GM12878 (cell line): Measurements from ENCODE around the gene STX1B. TPM values are rescaled to one million over a fixed set of nuclear protein-coding genes. Genes with fewer than 3 reads are reported as not detected.

ENCODE experiments used
- BMI1 ChIP-seq: fragments of 450-650 bp; IDR thresholded peaks from 2 replicates; pipeline ENCODE4 v1.6.1; 2016; ENCODE audit warnings: mild to moderate bottlenecking, moderate library complexity, borderline replicate concordance
- CHD4 ChIP-seq: fragments of 200-600 bp; sonication (generic); IDR thresholded peaks from 2 replicates; pipeline ENCODE4 v1.6.1; 2016; ENCODE audit warnings: mild to moderate bottlenecking
- NFXL1 ChIP-seq: fragments of 450-650 bp; IDR thresholded peaks from 2 replicates; pipeline ENCODE4 v1.6.1; 2017; ENCODE audit warnings: antibody characterized with exemption, mild to moderate bottlenecking, borderline replicate concordance
- NR2C2 ChIP-seq: IDR thresholded peaks from 2 replicates; pipeline ENCODE4 v1.6.1; 2011; ENCODE audit warnings: borderline replicate concordance, low read depth; ENCODE audit not compliant: control insufficient read depth, insufficient read length
- ZNF207 ChIP-seq: fragments of 450-650 bp; IDR thresholded peaks from 2 replicates; pipeline ENCODE4 v1.6.1; 2014; ENCODE audit warnings: antibody characterized with exemption, mild to moderate bottlenecking, borderline replicate concordance
- polyA plus RNA-seq, 11 experiments: library from polyadenylated mRNA; depleted of rRNA in 4 of 11; unstranded in 6 of 11; stranded (reverse) in 5 of 11; fragments of >200 nt; fragmentation: Nextera tagmentation in 4 of 11; fragmentation: Illumina TruSeq in 1 of 11; extraction: Ambion mirVana in 4 of 11; extraction: Trizol in 1 of 11; gene quantifications; 1 replicate in 1 of 11; 2 replicates in 10 of 11; pipeline versions ENCODE4 v1.2.1 to v1.2.3, GENCODE V29; 2011 to 2016; ENCODE audit warnings: inconsistent platforms in 2 of 11, missing spikeins in 2 of 11, low read depth in 1 of 11
- total RNA-seq, 4 experiments: library from RNA; depleted of rRNA in 3 of 4; stranded (reverse); fragments of >200 nt in 3 of 4; fragmentation: Illumina TruSeq in 1 of 4; extraction: Trizol in 1 of 4; gene quantifications; 2 replicates each; pipeline versions ENCODE4 v1.2.1 to v1.2.3, GENCODE V29; 2013 to 2021
- TF ChIP-seq, protein P1 (sequence below): IDR thresholded peaks from 2 replicates; pipeline ENCODE4 v1.6.1; 2012; ENCODE audit warnings: mild to moderate bottlenecking, low read depth, low read length
- TF ChIP-seq, protein P2 (sequence below), 3 experiments: IDR thresholded peaks in 2 of 3; conservative IDR thresholded peaks in 1 of 3; 2 replicates each; pipeline ENCODE4 v1.5.1; 2011; ENCODE audit warnings: low read depth in 3 of 3, low read length in 3 of 3, mild to moderate bottlenecking in 3 of 3, control low read depth in 2 of 3, moderate library complexity in 2 of 3, inconsistent platforms in 1 of 3, mixed read lengths in 1 of 3; ENCODE audit not compliant: control insufficient read depth in 2 of 3, insufficient read depth in 1 of 3; ENCODE audit errors: extremely low read depth in 1 of 3

Gene STX1B
- total and polyA plus RNA-seq, 10 of the 15 experiments (the other 5 are each of a cell fraction or from before 2014, with no cell fraction given), result 0.22 to 2.5 (median 1.1) TPM

DNA sequence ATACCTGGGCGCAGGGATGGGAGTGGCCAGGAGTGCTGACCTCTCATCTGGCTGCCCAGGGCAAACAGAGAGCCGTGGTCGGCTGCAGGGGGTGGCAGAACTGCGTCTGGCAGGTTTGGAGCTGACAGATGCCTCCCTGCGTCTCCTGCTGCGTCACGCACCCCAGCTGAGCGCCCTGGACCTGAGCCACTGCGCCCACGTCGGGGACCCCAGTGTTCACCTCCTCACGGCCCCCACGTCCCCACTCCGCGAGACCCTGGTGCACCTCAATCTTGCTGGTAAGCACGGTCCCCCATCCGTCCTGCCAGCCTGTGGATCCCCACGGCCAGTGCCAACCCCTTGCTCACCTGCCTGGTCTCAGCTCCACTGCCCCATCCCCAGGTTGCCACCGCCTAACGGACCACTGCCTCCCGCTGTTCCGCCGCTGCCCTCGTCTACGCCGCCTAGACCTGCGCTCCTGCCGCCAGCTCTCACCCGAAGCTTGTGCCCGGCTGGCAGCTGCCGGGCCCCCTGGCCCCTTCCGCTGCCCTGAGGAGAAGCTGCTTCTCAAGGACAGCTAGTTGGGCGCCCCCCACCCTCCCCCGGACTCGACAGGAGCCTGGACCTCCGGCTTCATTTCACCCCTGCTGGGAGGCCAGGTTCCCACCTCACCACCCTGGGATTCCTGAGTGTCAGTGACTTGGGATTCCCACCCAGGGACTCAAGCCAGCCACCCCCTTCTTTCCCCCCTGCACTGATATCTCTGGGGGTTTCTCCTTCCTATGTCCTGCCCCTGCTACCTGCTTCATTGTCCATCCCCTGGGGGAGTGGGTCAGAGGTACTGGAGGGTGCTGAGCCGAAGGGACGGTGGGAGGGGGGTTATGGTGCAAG lies 63.5 kb downstream of the STX1B start (continued):
- TF ChIP-seq, protein P1, sequence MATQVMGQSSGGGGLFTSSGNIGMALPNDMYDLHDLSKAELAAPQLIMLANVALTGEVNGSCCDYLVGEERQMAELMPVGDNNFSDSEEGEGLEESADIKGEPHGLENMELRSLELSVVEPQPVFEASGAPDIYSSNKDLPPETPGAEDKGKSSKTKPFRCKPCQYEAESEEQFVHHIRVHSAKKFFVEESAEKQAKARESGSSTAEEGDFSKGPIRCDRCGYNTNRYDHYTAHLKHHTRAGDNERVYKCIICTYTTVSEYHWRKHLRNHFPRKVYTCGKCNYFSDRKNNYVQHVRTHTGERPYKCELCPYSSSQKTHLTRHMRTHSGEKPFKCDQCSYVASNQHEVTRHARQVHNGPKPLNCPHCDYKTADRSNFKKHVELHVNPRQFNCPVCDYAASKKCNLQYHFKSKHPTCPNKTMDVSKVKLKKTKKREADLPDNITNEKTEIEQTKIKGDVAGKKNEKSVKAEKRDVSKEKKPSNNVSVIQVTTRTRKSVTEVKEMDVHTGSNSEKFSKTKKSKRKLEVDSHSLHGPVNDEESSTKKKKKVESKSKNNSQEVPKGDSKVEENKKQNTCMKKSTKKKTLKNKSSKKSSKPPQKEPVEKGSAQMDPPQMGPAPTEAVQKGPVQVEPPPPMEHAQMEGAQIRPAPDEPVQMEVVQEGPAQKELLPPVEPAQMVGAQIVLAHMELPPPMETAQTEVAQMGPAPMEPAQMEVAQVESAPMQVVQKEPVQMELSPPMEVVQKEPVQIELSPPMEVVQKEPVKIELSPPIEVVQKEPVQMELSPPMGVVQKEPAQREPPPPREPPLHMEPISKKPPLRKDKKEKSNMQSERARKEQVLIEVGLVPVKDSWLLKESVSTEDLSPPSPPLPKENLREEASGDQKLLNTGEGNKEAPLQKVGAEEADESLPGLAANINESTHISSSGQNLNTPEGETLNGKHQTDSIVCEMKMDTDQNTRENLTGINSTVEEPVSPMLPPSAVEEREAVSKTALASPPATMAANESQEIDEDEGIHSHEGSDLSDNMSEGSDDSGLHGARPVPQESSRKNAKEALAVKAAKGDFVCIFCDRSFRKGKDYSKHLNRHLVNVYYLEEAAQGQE, result no peak
- TF ChIP-seq CHD4 (no peak), BMI1 (no peak), ZNF207 (no peak), NR2C2 (no peak), NFXL1 (no peak)
- TF ChIP-seq, protein P2, sequence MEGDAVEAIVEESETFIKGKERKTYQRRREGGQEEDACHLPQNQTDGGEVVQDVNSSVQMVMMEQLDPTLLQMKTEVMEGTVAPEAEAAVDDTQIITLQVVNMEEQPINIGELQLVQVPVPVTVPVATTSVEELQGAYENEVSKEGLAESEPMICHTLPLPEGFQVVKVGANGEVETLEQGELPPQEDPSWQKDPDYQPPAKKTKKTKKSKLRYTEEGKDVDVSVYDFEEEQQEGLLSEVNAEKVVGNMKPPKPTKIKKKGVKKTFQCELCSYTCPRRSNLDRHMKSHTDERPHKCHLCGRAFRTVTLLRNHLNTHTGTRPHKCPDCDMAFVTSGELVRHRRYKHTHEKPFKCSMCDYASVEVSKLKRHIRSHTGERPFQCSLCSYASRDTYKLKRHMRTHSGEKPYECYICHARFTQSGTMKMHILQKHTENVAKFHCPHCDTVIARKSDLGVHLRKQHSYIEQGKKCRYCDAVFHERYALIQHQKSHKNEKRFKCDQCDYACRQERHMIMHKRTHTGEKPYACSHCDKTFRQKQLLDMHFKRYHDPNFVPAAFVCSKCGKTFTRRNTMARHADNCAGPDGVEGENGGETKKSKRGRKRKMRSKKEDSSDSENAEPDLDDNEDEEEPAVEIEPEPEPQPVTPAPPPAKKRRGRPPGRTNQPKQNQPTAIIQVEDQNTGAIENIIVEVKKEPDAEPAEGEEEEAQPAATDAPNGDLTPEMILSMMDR (IDR thresholded peaks at IDR 0.05 in 2 of 3, conservative IDR thresholded peaks at IDR 0.05 in 1 of 3; ENCODE audit: control insufficient read depth in 2 of 3, extremely low read depth in 1 of 3, insufficient read depth in 1 of 3, low read depth in 3 of 3, low read length in 3 of 3), result no peak
